K562 (cell line): Measurements from ENCODE around the gene ARPC1A. TPM values are rescaled to one million over a fixed set of nuclear protein-coding genes. Genes with fewer than 3 reads are reported as not detected.

Source experiments
- ASH1L ChIP-seq: fragments of 450-650 bp; IDR thresholded peaks from 2 replicates; pipeline ENCODE4 v1.6.1; 2018; ENCODE audit warnings: borderline replicate concordance, mild to moderate bottlenecking, low read depth; ENCODE audit not compliant: partially characterized antibody
- BRD4 ChIP-seq: fragments of 200-600 bp; sonication (generic); IDR thresholded peaks from 2 replicates; pipeline ENCODE4 v1.6.1; 2017; ENCODE audit warnings: inconsistent platforms
- DNMT1 ChIP-seq: fragments of 450-650 bp; IDR thresholded peaks from 2 replicates; pipeline ENCODE4 v1.6.1; 2016; ENCODE audit warnings: antibody characterized with exemption, mild to moderate bottlenecking
- EGR1 ChIP-seq: fragments of 450-650 bp; conservative IDR thresholded peaks from 2 replicates; pipeline ENCODE4 v1.6.1; 2017; ENCODE audit warnings: mild to moderate bottlenecking
- FOXA1 ChIP-seq: fragments of 450-650 bp; IDR thresholded peaks from 2 replicates; pipeline ENCODE4 v1.6.1; 2016; ENCODE audit warnings: mild to moderate bottlenecking, borderline replicate concordance
- FOXA3 ChIP-seq, 2 experiments: fragments of 450-650 bp in 1 of 2; sonication (generic) in 1 of 2; formaldehyde crosslinking; IDR thresholded peaks in 1 of 2; conservative IDR thresholded peaks in 1 of 2; 2 replicates each; pipeline versions ENCODE4 v1.4.0 to v1.8.0; 2020 to 2022; ENCODE audit warnings: mild to moderate bottlenecking in 2 of 2, missing genetic modification reagents in 1 of 2
- FOXM1 ChIP-seq, 2 experiments: fragments of 450-650 bp in 1 of 2; sonication (generic) in 1 of 2; formaldehyde crosslinking in 1 of 2; IDR thresholded peaks; 2 replicates each; pipeline versions ENCODE4 v1.6.1 to v1.9.0; 2017 to 2022; ENCODE audit warnings: low read depth in 2 of 2, mild to moderate bottlenecking in 2 of 2, missing genetic modification reagents in 1 of 2, moderate library complexity in 1 of 2
- HSF4 ChIP-seq: fragments of 250-450 bp; sonication (Bioruptor Pico); IDR thresholded peaks from 2 replicates; pipeline ENCODE4 v2.1.2; 2022; ENCODE audit warnings: mild to moderate bottlenecking, moderate library complexity, borderline replicate concordance
- KAT2B ChIP-seq: IDR thresholded peaks from one replicate; pipeline ENCODE4 v1.6.1; 2012; ENCODE audit warnings: low read depth, mild to moderate bottlenecking, control low read depth, inconsistent platforms, low read length, moderate library complexity
- MAZ ChIP-seq, 2 experiments: fragments of 450-650 bp in 1 of 2; sonication (generic) in 1 of 2; formaldehyde crosslinking; IDR thresholded peaks in 1 of 2; conservative IDR thresholded peaks in 1 of 2; 2 replicates each; pipeline versions ENCODE4 v1.4.0 to v1.5.0; 2020; ENCODE audit warnings: mild to moderate bottlenecking in 1 of 2, missing genetic modification reagents in 1 of 2
- PYGO2 ChIP-seq: fragments of 450-650 bp; IDR thresholded peaks from 2 replicates; pipeline ENCODE4 v1.6.1; 2016; ENCODE audit warnings: mild to moderate bottlenecking, missing genetic modification characterization, moderate library complexity, missing compliant biosample characterization
- RUNX1 ChIP-seq: sonication (generic); IDR thresholded peaks from 2 replicates; pipeline ENCODE4 v1.6.1; 2016; ENCODE audit warnings: antibody characterized with exemption, low read depth
- SIRT6 ChIP-seq: IDR thresholded peaks from one replicate; pipeline ENCODE4 v1.6.1; 2012; ENCODE audit warnings: low read depth, mild to moderate bottlenecking, control low read depth, inconsistent platforms, low read length, moderate library complexity
- STAT5B ChIP-seq: fragments of 250-450 bp; sonication (Bioruptor Pico); IDR thresholded peaks from 2 replicates; pipeline ENCODE4 v1.8.0; 2021; ENCODE audit warnings: mild to moderate bottlenecking, inconsistent platforms
- ZFP30 ChIP-seq: fragments of 250-450 bp; sonication (Bioruptor Pico); IDR thresholded peaks from 2 replicates; pipeline ENCODE4 v1.8.0; 2022; ENCODE audit warnings: moderate library complexity, mild to moderate bottlenecking, inconsistent platforms, borderline replicate concordance
- polyA plus RNA-seq, 8 experiments: library from polyadenylated mRNA; depleted of rRNA in 4 of 8; stranded (reverse) in 5 of 8; unstranded in 3 of 8; fragments of >200 nt; fragmentation: Nextera tagmentation in 2 of 8; fragmentation: Illumina TruSeq in 1 of 8; extraction: Ambion mirVana in 2 of 8; extraction: Trizol in 1 of 8; gene quantifications; 2 replicates each; pipeline versions ENCODE4 v1.2.1 to v1.2.3, GENCODE V29; 2011 to 2014; ENCODE audit warnings: inconsistent platforms in 1 of 8, missing spikeins in 1 of 8
- total RNA-seq, 7 experiments: library from RNA; depleted of rRNA in 6 of 7; stranded (reverse); fragments of >200 nt in 6 of 7; fragmentation: Illumina TruSeq in 2 of 7; extraction: Trizol in 2 of 7; gene quantifications; 2 replicates each; pipeline versions ENCODE4 v1.2.1 to v1.2.3, GENCODE V29; 2011 to 2021; ENCODE audit warnings: low replicate concordance in 1 of 7
- TF ChIP-seq, protein P1 (sequence below): fragments of 250-450 bp; sonication (Bioruptor Pico); IDR thresholded peaks from 2 replicates; pipeline ENCODE4 v1.5.1; 2021; ENCODE audit warnings: mild to moderate bottlenecking
- TF ChIP-seq, protein P2 (sequence below): fragments of 250-450 bp; sonication (Bioruptor Pico); IDR thresholded peaks from 2 replicates; pipeline ENCODE4 v1.8.0; 2022; ENCODE audit warnings: inconsistent platforms
- TF ChIP-seq, protein P3 (sequence below): fragments of 450-650 bp; formaldehyde crosslinking; IDR thresholded peaks from 2 replicates; pipeline ENCODE4 v1.4.0; 2020; ENCODE audit warnings: mild to moderate bottlenecking, moderate library complexity
- TF ChIP-seq, protein P4 (sequence below): sonication (generic); formaldehyde crosslinking; IDR thresholded peaks from 2 replicates; pipeline ENCODE4 v1.8.0; 2022; ENCODE audit warnings: missing genetic modification reagents, mild to moderate bottlenecking, borderline replicate concordance
- TF ChIP-seq, protein P5 (sequence below): fragments of 450-650 bp; formaldehyde crosslinking; IDR thresholded peaks from 2 replicates; pipeline ENCODE4 v1.4.0; 2020; ENCODE audit warnings: mild to moderate bottlenecking, moderate library complexity

ARPC1A gene
- total and polyA plus RNA-seq, 9 of the 15 experiments (the other 6 are each of a cell fraction or from before 2014, with no cell fraction given), result 39.5 to 151 (median 86.1) TPM

DNA sequence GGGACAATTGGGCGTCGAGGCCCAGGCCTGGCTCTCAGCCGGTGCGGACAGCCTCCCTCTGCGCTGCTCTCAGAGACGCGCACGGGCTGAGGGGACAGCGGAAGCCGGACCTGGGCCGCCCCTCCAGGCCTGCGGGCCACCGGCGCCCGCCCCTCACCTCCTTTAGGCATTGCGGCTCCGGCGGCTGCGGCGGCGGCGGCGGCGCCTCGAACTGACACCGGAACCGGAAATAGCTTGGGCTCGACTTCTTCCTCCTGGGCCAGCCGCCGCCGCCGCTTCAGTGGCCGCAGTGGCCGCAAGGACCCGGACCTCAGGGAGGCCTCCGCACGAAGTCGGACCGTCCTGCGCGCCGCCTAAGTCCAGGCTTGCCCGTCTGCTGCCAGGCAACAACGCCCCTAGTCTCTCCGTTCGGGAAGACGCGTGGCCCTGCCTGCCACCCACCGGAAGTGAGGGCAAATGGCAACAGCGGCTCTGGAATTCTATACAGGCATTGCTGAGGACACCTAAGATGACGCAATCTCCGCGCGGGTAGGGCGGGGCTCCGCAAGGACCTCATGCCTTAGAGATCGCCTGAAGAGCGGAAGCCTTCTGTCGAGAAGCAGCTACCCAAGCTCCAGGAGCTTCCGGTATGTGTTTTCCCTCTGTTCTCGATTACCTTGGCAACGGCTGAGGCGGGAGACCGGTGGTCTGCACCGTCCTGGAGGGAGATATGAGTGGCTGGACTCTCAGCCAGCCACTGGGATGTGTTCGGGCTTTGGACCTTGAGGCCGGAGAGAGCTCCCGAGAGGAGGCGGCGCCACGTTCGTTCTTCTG, 82.9 kb downstream of the ARPC1A start, which contains the start of the genes BUD31 and PDAP1 (continued):
- 0 out of 2 replicates have a peak, but pooled peaks have one; percentile 75 for TF ChIP-seq RUNX1
- TF ChIP-seq STAT5B, result no peak
- TF ChIP-seq FOXM1 (IDR thresholded peaks at IDR 0.05; ENCODE audit: low read depth), result no peak
- TF ChIP-seq FOXM1 (CRISPR knock-in tag; IDR thresholded peaks at IDR 0.05; ENCODE audit: low read depth), result peak; percentile 87
- TF ChIP-seq, protein P1, sequence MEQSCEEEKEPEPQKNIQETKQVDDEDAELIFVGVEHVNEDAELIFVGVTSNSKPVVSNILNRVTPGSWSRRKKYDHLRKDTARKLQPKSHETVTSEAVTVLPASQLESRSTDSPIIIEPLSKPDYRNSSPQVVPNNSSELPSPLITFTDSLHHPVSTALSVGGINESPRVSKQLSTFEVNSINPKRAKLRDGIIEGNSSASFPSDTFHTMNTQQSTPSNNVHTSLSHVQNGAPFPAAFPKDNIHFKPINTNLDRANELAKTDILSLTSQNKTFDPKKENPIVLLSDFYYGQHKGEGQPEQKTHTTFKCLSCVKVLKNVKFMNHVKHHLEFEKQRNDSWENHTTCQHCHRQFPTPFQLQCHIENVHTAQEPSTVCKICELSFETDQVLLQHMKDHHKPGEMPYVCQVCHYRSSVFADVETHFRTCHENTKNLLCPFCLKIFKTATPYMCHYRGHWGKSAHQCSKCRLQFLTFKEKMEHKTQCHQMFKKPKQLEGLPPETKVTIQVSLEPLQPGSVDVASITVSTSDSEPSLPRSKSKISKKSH (CRISPR knock-in tag), result no peak
- no peak for TF ChIP-seq ZFP30 (CRISPR knock-in tag)
- no peak for TF ChIP-seq FOXA3 (CRISPR knock-in tag; conservative IDR thresholded peaks at IDR 0.05 in 1 of 2, IDR thresholded peaks at IDR 0.05 in 1 of 2)
- no peak for TF ChIP-seq EGR1
- no peak for TF ChIP-seq HSF4 (CRISPR knock-in tag)
- no peak for TF ChIP-seq DNMT1
- peak; percentile 69; the same call in 1 of the 2 replicates for TF ChIP-seq PYGO2 (tag)
- TF ChIP-seq, protein P2, sequence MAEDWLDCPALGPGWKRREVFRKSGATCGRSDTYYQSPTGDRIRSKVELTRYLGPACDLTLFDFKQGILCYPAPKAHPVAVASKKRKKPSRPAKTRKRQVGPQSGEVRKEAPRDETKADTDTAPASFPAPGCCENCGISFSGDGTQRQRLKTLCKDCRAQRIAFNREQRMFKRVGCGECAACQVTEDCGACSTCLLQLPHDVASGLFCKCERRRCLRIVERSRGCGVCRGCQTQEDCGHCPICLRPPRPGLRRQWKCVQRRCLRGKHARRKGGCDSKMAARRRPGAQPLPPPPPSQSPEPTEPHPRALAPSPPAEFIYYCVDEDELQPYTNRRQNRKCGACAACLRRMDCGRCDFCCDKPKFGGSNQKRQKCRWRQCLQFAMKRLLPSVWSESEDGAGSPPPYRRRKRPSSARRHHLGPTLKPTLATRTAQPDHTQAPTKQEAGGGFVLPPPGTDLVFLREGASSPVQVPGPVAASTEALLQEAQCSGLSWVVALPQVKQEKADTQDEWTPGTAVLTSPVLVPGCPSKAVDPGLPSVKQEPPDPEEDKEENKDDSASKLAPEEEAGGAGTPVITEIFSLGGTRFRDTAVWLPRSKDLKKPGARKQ (CRISPR knock-in tag), result no peak
- no peak for TF ChIP-seq BRD4
- peak; percentile 65 to 93 for TF ChIP-seq MAZ (CRISPR knock-in tag; conservative IDR thresholded peaks at IDR 0.05 in 1 of 2, IDR thresholded peaks at IDR 0.05 in 1 of 2)
- no peak for TF ChIP-seq KAT2B
- no peak for TF ChIP-seq ASH1L
- TF ChIP-seq, protein P3, sequence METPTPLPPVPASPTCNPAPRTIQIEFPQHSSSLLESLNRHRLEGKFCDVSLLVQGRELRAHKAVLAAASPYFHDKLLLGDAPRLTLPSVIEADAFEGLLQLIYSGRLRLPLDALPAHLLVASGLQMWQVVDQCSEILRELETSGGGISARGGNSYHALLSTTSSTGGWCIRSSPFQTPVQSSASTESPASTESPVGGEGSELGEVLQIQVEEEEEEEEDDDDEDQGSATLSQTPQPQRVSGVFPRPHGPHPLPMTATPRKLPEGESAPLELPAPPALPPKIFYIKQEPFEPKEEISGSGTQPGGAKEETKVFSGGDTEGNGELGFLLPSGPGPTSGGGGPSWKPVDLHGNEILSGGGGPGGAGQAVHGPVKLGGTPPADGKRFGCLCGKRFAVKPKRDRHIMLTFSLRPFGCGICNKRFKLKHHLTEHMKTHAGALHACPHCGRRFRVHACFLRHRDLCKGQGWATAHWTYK, result peak; percentile 99
- TF ChIP-seq FOXA1, result no peak
- TF ChIP-seq SIRT6, result no peak
- TF ChIP-seq, protein P4, sequence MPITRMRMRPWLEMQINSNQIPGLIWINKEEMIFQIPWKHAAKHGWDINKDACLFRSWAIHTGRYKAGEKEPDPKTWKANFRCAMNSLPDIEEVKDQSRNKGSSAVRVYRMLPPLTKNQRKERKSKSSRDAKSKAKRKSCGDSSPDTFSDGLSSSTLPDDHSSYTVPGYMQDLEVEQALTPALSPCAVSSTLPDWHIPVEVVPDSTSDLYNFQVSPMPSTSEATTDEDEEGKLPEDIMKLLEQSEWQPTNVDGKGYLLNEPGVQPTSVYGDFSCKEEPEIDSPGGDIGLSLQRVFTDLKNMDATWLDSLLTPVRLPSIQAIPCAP (CRISPR knock-in tag), result no peak
- TF ChIP-seq, protein P5, sequence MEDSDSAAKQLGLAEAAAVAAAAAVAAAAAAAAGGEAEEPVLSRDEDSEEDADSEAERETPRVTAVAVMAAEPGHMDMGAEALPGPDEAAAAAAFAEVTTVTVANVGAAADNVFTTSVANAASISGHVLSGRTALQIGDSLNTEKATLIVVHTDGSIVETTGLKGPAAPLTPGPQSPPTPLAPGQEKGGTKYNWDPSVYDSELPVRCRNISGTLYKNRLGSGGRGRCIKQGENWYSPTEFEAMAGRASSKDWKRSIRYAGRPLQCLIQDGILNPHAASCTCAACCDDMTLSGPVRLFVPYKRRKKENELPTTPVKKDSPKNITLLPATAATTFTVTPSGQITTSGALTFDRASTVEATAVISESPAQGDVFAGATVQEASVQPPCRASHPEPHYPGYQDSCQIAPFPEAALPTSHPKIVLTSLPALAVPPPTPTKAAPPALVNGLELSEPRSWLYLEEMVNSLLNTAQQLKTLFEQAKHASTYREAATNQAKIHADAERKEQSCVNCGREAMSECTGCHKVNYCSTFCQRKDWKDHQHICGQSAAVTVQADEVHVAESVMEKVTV (CRISPR knock-in tag), result peak; percentile 69
